GM12865 (cell line): Measurements from ENCODE around the gene LRP8.
A peak's percentile ranks its signal among the peaks of the same experiment; 100 is the strongest.
"Not testable (repeated sequence)": the region's sequence is repeated elsewhere in the genome, so short reads cannot be mapped to it uniquely, and the experiment has no call there.

ENCODE experiments used
- DNase-seq: peaks from one replicate; pipeline ENCODE4 v3.0.0; 2010; ENCODE audit warnings: low read depth
- H3K4me3 ChIP-seq: 2 replicates; pipeline ENCODE4 v1.5.1; 2011; ENCODE audit warnings: mild to moderate bottlenecking, low read depth, low read length, control low read depth
- TF ChIP-seq, protein P1 (sequence below): IDR thresholded peaks from 2 replicates; pipeline ENCODE4 v1.5.1; 2011; ENCODE audit warnings: low read length, control low read depth, low read depth, inconsistent platforms; ENCODE audit not compliant: insufficient read depth; ENCODE audit errors: missing control alignments

The LRP8 gene

DNA sequence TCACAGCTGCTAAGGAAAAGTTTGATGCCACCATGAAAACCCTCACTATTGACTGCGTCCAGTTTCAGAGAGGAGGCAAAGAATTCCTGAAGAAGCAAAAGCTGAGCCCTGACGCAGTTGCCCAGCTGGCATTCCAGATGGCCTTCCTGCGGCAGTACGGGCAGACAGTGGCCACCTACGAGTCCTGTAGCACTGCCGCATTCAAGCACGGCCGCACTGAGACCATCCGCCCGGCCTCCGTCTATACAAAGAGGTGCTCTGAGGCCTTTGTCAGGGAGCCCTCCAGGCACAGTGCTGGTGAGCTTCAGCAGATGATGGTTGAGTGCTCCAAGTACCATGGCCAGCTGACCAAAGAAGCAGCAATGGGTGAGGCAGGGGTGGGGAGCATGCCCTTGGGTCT is 116.9 kb downstream of the LRP8 start:
- TF ChIP-seq, protein P1, sequence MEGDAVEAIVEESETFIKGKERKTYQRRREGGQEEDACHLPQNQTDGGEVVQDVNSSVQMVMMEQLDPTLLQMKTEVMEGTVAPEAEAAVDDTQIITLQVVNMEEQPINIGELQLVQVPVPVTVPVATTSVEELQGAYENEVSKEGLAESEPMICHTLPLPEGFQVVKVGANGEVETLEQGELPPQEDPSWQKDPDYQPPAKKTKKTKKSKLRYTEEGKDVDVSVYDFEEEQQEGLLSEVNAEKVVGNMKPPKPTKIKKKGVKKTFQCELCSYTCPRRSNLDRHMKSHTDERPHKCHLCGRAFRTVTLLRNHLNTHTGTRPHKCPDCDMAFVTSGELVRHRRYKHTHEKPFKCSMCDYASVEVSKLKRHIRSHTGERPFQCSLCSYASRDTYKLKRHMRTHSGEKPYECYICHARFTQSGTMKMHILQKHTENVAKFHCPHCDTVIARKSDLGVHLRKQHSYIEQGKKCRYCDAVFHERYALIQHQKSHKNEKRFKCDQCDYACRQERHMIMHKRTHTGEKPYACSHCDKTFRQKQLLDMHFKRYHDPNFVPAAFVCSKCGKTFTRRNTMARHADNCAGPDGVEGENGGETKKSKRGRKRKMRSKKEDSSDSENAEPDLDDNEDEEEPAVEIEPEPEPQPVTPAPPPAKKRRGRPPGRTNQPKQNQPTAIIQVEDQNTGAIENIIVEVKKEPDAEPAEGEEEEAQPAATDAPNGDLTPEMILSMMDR: no peak
- H3K4me3 ChIP-seq: no peak overlapping the region
- DNase-seq: no peak

DNA sequence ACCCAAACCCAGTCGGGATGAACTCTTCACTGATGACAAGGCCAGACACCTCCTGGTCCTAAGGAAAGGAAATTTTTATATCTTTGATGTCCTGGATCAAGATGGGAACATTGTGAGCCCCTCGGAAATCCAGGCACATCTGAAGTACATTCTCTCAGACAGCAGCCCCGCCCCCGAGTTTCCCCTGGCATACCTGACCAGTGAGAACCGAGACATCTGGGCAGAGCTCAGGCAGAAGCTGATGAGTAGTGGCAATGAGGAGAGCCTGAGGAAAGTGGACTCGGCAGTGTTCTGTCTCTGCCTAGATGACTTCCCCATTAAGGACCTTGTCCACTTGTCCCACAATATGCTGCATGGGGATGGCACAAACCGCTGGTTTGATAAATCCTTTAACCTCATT is 117.5 kb downstream of the LRP8 start:
- no peak overlapping the region for H3K4me3 ChIP-seq
- DNase-seq: no peak
- TF ChIP-seq, protein P1: no peak

DNA sequence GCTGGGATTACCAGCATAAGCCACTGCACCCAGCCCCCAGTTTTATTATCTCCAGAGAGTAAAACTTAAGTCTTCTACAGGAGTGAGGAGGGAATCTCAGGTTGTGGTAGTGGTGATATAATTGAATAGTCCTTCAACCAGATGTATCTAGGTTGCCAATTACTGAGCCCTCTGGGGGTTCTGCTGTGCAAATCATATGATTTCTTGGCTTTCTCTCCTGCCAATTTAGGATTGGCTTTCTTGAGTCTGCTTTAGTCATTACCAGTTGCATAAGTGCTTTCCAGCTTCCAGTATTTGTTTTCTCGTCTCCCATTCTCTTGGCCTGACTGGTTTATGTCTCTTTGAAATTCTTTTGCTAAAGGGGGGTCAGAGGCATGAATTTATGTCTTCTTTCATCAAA is 120.1 kb downstream of the LRP8 start:
- TF ChIP-seq, protein P1: no peak
- DNase-seq: no peak
- no peak overlapping the region for H3K4me3 ChIP-seq

DNA sequence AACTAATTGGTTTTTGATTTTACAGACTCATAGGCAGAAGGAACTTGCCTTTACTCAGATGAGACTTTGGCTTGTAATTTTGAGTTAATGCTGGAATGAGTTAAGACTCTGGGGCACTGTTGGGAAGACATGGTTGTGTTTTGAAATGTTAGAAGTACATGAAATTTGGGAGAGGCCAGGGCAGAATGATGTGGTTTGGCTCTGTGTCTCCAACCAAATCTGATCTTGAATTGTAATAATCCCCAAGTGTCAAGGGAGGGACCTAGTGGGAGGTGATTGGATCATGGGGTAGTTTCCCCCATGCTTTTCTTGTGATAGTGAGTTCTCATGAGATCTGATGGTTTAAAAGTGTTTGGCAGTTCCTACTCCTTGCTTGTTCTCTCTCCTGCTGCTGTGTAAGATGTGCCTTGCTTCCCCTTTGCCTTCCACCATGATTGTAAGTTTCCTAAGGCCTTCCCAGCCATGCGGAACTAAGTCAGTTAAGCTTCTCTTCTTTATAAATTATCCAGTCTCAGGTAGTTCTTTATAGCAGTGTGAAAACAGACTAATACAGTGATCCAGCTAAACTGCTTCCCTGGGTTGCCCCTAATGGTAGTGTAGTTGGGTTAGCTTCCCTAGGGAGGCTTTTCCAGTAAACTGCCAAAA is 121.0 kb downstream of the LRP8 start:
- no peak for DNase-seq
- TF ChIP-seq, protein P1: no peak
- no peak overlapping the region for H3K4me3 ChIP-seq

DNA sequence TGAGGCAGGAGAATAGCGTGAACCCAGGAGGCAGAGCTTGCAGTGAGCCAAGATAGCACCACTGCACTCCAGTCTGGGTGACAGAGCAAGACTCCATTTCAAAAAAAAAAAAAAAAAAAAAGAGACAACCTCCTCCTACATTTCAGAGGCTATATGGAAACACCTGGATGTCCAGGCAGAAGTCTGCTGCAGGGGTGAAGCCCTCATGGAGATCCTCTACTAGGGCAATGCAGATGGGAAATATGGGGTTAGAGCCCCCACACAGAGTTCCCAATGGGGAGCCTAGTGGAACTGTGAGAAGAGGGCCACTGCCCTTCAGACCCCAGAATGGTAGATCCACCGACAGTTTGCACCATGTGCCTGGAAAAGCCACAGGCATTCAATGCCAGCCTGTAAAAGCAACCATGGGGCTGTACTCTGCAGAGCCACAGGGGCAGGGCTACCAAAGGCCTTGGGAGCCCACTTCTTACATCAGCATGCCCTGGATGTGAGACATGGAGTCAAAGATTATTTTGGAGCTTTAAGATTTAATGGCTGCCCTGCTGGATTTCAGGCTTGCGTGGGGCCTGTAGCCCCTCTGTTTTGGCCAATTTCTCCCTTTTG is 121.7 kb downstream of the LRP8 start:
- DNase-seq, H3K4me3 ChIP-seq: not testable (repeated sequence)

DNA sequence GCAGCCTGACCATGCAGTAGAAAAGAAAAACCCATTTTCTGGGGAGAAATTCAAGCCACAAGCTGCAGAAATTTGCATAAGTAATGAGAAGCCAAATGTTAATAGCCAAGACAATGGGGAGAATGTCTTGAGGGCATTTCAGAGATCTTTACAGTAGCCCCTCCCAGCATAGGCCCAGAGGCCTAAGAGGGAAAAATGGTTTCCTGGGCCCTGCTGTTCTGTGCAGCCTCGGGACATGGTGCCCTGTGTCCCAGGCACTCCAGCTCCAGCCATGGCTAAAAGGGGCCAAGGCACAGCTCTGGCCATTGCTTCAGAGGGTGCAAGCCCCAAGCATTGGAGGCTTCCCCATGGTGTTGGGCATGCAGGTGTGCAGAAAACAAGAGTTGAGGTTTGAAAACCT is 122.4 kb downstream of the LRP8 start:
- H3K4me3 ChIP-seq, DNase-seq: not testable (repeated sequence)

DNA sequence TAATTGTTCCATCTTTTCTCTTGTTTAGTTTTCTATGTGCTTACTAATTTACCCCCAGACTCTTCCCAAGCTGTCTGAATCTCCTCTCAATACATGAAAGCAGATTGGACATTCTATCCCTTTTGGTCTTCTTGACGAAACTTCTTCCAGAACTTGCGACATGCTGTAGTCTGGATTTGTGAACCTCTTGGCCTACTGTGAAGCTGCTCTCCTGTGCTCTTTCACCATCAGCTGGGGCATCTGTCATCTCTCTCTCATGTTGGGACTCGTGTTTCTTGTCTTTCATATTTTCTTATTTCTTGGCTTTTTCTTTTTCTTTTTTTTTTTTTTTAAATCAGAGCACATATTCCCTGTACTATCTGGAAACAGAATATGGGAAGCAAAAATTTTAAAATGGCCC is 124.4 kb downstream of the LRP8 start:
- H3K4me3 ChIP-seq: no peak overlapping the region
- TF ChIP-seq, protein P1: no peak
- DNase-seq: no peak

DNA sequence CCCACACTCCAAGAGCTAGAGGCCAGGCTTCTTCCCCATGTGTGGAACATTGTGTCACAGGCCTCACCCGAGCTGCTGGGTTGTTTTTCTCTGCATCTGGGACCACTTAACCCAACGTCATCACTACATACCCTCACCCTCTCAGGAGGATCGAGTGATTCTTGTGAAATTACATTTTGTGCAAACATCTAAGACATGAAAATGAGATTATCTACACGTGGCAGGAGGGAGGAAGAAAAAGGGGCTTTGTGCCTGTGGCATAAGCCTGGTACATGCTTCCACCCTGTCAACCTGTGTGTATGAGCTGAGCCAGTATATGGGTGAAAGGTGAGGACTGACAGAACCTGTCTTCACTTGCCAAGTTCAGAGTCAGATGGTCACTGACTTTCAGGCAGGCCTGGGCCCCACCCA is 129.6 kb downstream of the LRP8 start:
- peak overlapping the region; percentile 79 for H3K4me3 ChIP-seq
- no peak for DNase-seq
- TF ChIP-seq, protein P1: no peak
